HG03196 (cell line): Measurements from ENCODE around the gene UBE3D.
"Not testable (repeated sequence)": the region's sequence is repeated elsewhere in the genome, so short reads cannot be mapped to it uniquely, and the experiment has no call there.

ENCODE experiments used
- ATAC-seq: cut with Tn5 transposase; IDR thresholded peaks from one replicate; pipeline ENCODE4 v1.9.1; 2021; ENCODE audit not compliant: unreplicated experiment

The UBE3D gene

GRCh38 chr6:82979657-82980056, 86.0 kb downstream of the UBE3D start:
- no peak for ATAC-seq

GRCh38 chr6:82978362-82978945, 87.2 kb downstream of the UBE3D start:
- ATAC-seq = no peak

GRCh38 chr6:82976179-82976578, 89.5 kb downstream of the UBE3D start:
- no peak for ATAC-seq

- ATAC-seq = no peak
Observed at GRCh38 chr6:82971877-82972460, 93.7 kb downstream of the UBE3D start.

- ATAC-seq = no peak
Observed at GRCh38 chr6:82970839-82971238, 94.8 kb downstream of the UBE3D start.

GRCh38 chr6:82968708-82969107, 96.9 kb downstream of the UBE3D start:
- no peak for ATAC-seq

GRCh38 chr6:82963191-82963925, 102.3 kb downstream of the UBE3D start:
- no peak for ATAC-seq

GRCh38 chr6:82959385-82959941, 106.2 kb downstream of the UBE3D start:
- no peak for ATAC-seq

- no peak for ATAC-seq
Observed at GRCh38 chr6:82958551-82958950, 107.1 kb downstream of the UBE3D start.

GRCh38 chr6:82957868-82958245, 107.8 kb downstream of the UBE3D start:
- no peak for ATAC-seq

- no peak for ATAC-seq
Observed at GRCh38 chr6:82957171-82957867, 108.3 kb downstream of the UBE3D start.

GRCh38 chr6:82955841-82956240, 109.8 kb downstream of the UBE3D start:
- ATAC-seq = no peak

- ATAC-seq = no peak
Observed at GRCh38 chr6:82954937-82955577, 110.6 kb downstream of the UBE3D start.

- no peak for ATAC-seq
Observed at GRCh38 chr6:82954356-82954755, 111.3 kb downstream of the UBE3D start.

GRCh38 chr6:82953871-82954270, 111.8 kb downstream of the UBE3D start:
- ATAC-seq = no peak

GRCh38 chr6:82951935-82952334, 113.7 kb downstream of the UBE3D start:
- ATAC-seq = no peak

- no peak for ATAC-seq
Observed at GRCh38 chr6:82951389-82951788, 114.3 kb downstream of the UBE3D start.

- ATAC-seq = not testable (repeated sequence)
Observed at GRCh38 chr6:82930915-82931314, 134.7 kb downstream of the UBE3D start.

- ATAC-seq = no peak
Observed at GRCh38 chr6:82924799-82925535, 140.7 kb downstream of the UBE3D start.

GRCh38 chr6:82921258-82921657, 144.4 kb downstream of the UBE3D start:
- no peak for ATAC-seq
